Neural progenitor cell (in vitro differentiated cells): Measurements from ENCODE around the gene NARF.

ENCODE experiments used
- CTCF ChIP-seq: fragments of 200-600 bp; sonication (generic); IDR thresholded peaks from 2 replicates; pipeline ENCODE4 v1.5.1; 2017; ENCODE audit warnings: antibody characterized with exemption, mild to moderate bottlenecking
- EZH2 ChIP-seq: fragments of 200-600 bp; sonication (generic); IDR thresholded peaks from 2 replicates; pipeline ENCODE4 v1.6.1; 2017; ENCODE audit warnings: antibody characterized with exemption, mild to moderate bottlenecking, moderate library complexity

- TF ChIP-seq CTCF: no peak
- no peak for TF ChIP-seq EZH2
Measured at GRCh38 chr17:82463925-82464566, 5.5 kb downstream of the NARF start.
